Measurements from ENCODE around the gene SMIM41. TPM values are rescaled to one million over a fixed set of nuclear protein-coding genes. Genes with fewer than 3 reads are reported as not detected.

SMIM41 gene
- polyA plus RNA-seq, 3 donors: not detected

DNA sequence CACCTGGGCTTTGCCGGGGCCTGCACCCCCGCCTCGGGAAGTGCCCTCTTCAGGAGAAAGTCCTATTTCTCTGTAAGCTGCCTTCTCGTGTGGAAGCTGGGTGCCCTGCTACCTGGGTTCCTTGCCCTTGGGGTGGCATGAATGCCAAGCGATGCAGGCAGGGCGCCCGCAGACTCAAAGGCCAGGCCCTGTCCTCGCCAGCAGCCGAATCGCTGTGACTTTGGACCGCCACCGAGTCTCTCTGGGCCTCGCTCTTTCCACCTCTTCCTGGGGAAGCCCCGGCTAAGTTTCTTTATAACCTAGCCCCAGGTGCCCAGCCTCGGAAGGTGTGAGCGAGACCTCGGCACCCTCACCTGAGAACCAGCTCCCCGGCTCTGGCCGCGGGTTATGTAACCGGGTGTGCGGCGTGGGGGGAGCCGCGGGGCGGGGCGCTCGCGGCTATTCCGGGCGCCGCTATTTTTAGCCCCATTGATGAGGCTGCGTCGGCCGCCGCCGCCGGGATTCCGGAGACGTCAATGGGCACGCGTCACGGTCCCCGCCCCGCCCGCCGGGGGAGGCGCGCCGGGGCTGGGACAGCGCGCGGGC, 42.8 kb upstream of the SMIM41 start:
- TF ChIP-seq, protein P1, sequence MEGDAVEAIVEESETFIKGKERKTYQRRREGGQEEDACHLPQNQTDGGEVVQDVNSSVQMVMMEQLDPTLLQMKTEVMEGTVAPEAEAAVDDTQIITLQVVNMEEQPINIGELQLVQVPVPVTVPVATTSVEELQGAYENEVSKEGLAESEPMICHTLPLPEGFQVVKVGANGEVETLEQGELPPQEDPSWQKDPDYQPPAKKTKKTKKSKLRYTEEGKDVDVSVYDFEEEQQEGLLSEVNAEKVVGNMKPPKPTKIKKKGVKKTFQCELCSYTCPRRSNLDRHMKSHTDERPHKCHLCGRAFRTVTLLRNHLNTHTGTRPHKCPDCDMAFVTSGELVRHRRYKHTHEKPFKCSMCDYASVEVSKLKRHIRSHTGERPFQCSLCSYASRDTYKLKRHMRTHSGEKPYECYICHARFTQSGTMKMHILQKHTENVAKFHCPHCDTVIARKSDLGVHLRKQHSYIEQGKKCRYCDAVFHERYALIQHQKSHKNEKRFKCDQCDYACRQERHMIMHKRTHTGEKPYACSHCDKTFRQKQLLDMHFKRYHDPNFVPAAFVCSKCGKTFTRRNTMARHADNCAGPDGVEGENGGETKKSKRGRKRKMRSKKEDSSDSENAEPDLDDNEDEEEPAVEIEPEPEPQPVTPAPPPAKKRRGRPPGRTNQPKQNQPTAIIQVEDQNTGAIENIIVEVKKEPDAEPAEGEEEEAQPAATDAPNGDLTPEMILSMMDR (IDR thresholded peaks at IDR 0.05): no peak
- peaks cover 37 to 43% (median 38%) of the 10 kb centered on the region in 3 donors for H3K27me3 Mint-ChIP-seq (ENCODE audit: low read depth in 3 of 3)
- Histone ChIP-seq H3K9ac (ENCODE audit: insufficient read depth, low read length, poor library complexity, severe bottlenecking) (peak overlapping the region; percentile 30), H3K9me3 (replicated peaks in 1 of 2; ENCODE audit: control insufficient read depth in 1 of 2, insufficient read depth in 1 of 2, low read length in 2 of 2) (no peaks in the 10 kb centered on the region), H3K79me2 (ENCODE audit: insufficient read depth, low read length) (no peaks in the 10 kb centered on the region), H3K4me2 (replicated peaks; ENCODE audit: extremely low read depth, low read length, poor library complexity, severe bottlenecking) (peak overlapping the region; percentile 69), H3K27ac (ENCODE audit: low read depth in 1 of 2, low read length in 2 of 2) (peak overlapping the region; percentile 5 to 46), H3K4me1 (ENCODE audit: control insufficient read depth in 1 of 2, insufficient read depth in 2 of 2, low read length in 2 of 2) (peaks cover 37 to 54% of the 10 kb centered on the region in 2 donors), H3K36me3 (replicated peaks in 1 of 2; ENCODE audit: control insufficient read depth in 1 of 2, insufficient read depth in 2 of 2, low read length in 2 of 2) (no peaks in the 10 kb centered on the region), H3K4me3 (replicated peaks in 1 of 3; ENCODE audit: low read depth in 2 of 3, low read length in 3 of 3) (peak overlapping the region in 2 of 3 experiments; percentile 14 to 64), H4K20me1 (ENCODE audit: insufficient read depth, low read length) (no peaks in the 10 kb centered on the region), H2AFZ (ENCODE audit: insufficient read depth, low read depth, low read length, poor library complexity, severe bottlenecking) (no peak overlapping the region), H3K27me3 (ENCODE audit: control insufficient read depth in 2 of 2, insufficient read depth in 2 of 2, low read length in 2 of 2) (peaks cover 8 to 28% of the 10 kb centered on the region in 2 donors)
- H3K9me3 Mint-ChIP-seq: peaks cover 0 to 3% (median 0%) of the 10 kb centered on the region in 7 donors
- H3K4me1 Mint-ChIP-seq: peaks cover 57% of the 10 kb centered on the region
- peak; percentile 79 to 85 (median 80) for DNase-seq
- H3K27ac Mint-ChIP-seq: peak overlapping the region in 6 of 7 donors; percentile 80 to 95 (median 86)
- intact Hi-C loops (cut with micrococcal nuclease): loop anchor here in 1 of 2 donors (2.0 kb wide), 1 partner anchor 14 kb away; the partner anchor contains the start of gene NR4A1
- peaks cover 8 to 13% of the 10 kb centered on the region in 2 donors for H3K36me3 Mint-ChIP-seq
- H3K4me3 Mint-ChIP-seq: peak overlapping the region; percentile 65 to 71
- 8% methylated on average over 53 of the region's 53 CpGs for WGBS (ENCODE audit: insufficient coverage)

DNA sequence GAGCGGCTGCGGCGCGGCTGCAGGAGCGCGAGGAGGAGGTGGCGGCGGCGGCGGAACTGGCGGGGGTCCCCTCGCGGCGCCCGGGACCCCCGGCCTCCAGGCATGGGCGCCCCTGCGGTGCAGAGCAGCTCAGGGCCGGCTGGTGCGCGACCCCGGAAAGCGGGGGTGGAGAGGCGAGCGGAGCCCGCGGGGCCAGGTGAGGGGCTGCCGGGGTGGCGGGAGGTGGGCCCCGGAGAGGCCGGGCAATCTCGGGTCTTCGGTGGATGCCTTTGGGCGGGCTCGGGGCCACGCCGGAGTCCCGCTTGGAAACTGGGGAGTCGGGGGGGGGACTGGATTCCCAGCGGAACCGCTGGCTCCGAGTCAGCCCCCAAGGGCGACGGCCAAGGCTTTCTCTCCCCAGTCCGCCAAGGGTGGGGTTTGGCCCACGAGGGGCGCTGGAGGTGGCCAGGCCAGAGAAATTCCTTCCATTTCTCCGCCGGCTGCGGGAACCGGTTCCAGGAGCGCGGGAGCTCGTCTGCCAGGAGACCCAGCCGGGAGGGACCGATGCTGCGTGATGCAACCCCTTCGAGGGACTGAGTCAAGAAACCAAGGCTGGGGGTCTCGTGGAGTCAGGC, 42.1 kb upstream of the SMIM41 start:
- H3K4me1 ChIP-seq (ENCODE audit: control insufficient read depth in 1 of 2, insufficient read depth in 2 of 2, low read length in 2 of 2): peaks cover 39 to 58% of the 10 kb centered on the region in 2 donors
- peaks cover 39 to 43% (median 40%) of the 10 kb centered on the region in 3 donors for H3K27me3 Mint-ChIP-seq (ENCODE audit: low read depth in 3 of 3)

More for the DNA sequence above, 42.1 kb upstream of the SMIM41 start:
- Histone ChIP-seq H3K27ac (ENCODE audit: low read depth in 1 of 2, low read length in 2 of 2) (peak overlapping the region in 1 of 2 donors; percentile 38), H3K9ac (ENCODE audit: insufficient read depth, low read length, poor library complexity, severe bottlenecking) (peak overlapping the region; percentile 67), H3K27me3 (ENCODE audit: control insufficient read depth in 2 of 2, insufficient read depth in 2 of 2, low read length in 2 of 2) (peaks cover 8 to 28% of the 10 kb centered on the region in 2 donors), H3K79me2 (ENCODE audit: insufficient read depth, low read length) (no peaks in the 10 kb centered on the region), H2AFZ (ENCODE audit: insufficient read depth, low read depth, low read length, poor library complexity, severe bottlenecking) (peak overlapping the region; percentile 40), H4K20me1 (ENCODE audit: insufficient read depth, low read length) (no peaks in the 10 kb centered on the region), H3K36me3 (replicated peaks in 1 of 2; ENCODE audit: control insufficient read depth in 1 of 2, insufficient read depth in 2 of 2, low read length in 2 of 2) (no peaks in the 10 kb centered on the region), H3K4me3 (replicated peaks in 1 of 3; ENCODE audit: low read depth in 2 of 3, low read length in 3 of 3) (peak overlapping the region; percentile 57 to 73 (median 60)), H3K4me2 (replicated peaks; ENCODE audit: extremely low read depth, low read length, poor library complexity, severe bottlenecking) (peak overlapping the region; percentile 81), H3K9me3 (replicated peaks in 1 of 2; ENCODE audit: control insufficient read depth in 1 of 2, insufficient read depth in 1 of 2, low read length in 2 of 2) (no peaks in the 10 kb centered on the region)
- H3K4me3 Mint-ChIP-seq: peak overlapping the region; percentile 91
- TF ChIP-seq, protein P1 (IDR thresholded peaks at IDR 0.05): no peak
- DNase-seq: peak in 2 of 3 donors; percentile 19 to 54
- intact Hi-C loops (cut with micrococcal nuclease): loop anchor here in 1 of 2 donors (2.0 kb wide), 1 partner anchor 13 kb away; the partner anchor contains the start of gene NR4A1
- peaks cover 59% of the 10 kb centered on the region for H3K4me1 Mint-ChIP-seq
- peaks cover 10 to 13% of the 10 kb centered on the region in 2 donors for H3K36me3 Mint-ChIP-seq
- H3K27ac Mint-ChIP-seq: peak overlapping the region in 6 of 7 donors; percentile 85 to 94 (median 88)
- peaks cover 0 to 3% (median 0%) of the 10 kb centered on the region in 7 donors for H3K9me3 Mint-ChIP-seq
- WGBS (ENCODE audit: insufficient coverage): under 1% methylated on average over 57 of the region's 59 CpGs

Data from CD14-positive monocyte (primary cell).